GM13977 (cell line): ENCODE results near the gene FAM13A.

Source experiments
- DNase-seq: peaks from one replicate; pipeline ENCODE4 v3.0.0; 2012; ENCODE audit warnings: low spot score
- in situ Hi-C: fragments of 300-500 bp; cut with MboI; formaldehyde crosslinking; loops from one replicate; pipeline ENCODE4 v1.12.0; 2022; ENCODE audit warnings: low sequenced_read_pairs, low pct_unique_long_range_greater_than_20kb, mixed read lengths, inconsistent platforms; ENCODE audit not compliant: unreplicated experiment
- TF ChIP-seq, protein P1 (sequence below): IDR thresholded peaks from 2 replicates; pipeline ENCODE4 v1.5.1; 2012; ENCODE audit warnings: mild to moderate bottlenecking, control low read depth; ENCODE audit not compliant: insufficient read depth; ENCODE audit errors: extremely low read depth, missing control alignments

The FAM13A gene

DNA sequence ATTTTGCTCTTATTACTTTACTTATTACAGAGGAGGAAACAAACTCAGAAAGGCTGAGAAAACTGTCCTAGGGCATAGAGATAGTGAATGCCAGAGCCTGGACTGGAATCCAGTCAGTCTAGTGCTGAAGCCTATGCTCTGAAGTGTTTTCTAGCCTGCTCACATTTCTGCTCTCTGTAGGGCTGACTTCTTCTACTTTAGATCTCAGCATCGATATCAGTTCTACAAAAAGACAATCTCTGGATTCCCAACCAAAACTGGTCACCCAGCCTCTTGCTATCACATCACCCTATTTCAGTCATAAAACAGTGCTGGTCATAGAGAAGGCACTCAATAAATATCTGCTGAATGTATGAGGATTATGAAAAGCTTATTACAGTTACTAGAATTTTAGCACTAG lies 87.2 kb downstream of the FAM13A start:
- in situ Hi-C loops, result no loop called here
- DNase-seq, result no peak
- TF ChIP-seq, protein P1, sequence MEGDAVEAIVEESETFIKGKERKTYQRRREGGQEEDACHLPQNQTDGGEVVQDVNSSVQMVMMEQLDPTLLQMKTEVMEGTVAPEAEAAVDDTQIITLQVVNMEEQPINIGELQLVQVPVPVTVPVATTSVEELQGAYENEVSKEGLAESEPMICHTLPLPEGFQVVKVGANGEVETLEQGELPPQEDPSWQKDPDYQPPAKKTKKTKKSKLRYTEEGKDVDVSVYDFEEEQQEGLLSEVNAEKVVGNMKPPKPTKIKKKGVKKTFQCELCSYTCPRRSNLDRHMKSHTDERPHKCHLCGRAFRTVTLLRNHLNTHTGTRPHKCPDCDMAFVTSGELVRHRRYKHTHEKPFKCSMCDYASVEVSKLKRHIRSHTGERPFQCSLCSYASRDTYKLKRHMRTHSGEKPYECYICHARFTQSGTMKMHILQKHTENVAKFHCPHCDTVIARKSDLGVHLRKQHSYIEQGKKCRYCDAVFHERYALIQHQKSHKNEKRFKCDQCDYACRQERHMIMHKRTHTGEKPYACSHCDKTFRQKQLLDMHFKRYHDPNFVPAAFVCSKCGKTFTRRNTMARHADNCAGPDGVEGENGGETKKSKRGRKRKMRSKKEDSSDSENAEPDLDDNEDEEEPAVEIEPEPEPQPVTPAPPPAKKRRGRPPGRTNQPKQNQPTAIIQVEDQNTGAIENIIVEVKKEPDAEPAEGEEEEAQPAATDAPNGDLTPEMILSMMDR, result no peak

DNA sequence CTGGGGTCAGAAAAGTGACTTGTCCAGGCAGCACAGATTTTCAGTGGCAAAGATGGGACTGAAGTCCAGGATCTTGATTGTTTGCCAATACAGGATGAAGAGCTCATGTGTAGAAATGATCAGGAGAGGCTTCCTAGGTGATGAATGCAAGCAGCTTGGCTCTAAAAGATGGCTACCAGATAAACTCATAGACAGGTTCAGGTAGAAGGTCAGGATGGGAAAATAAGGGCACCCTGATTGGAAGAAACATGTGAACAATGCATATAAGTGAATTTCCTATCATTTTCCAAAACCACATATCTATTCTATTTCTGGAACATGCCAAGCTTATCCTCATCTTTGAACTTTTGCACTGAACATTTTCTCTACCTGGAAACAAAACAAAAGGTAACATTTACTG lies 87.7 kb downstream of the FAM13A start:
- TF ChIP-seq, protein P1, result no peak
- DNase-seq, result no peak
- in situ Hi-C loops, result no loop called here

DNA sequence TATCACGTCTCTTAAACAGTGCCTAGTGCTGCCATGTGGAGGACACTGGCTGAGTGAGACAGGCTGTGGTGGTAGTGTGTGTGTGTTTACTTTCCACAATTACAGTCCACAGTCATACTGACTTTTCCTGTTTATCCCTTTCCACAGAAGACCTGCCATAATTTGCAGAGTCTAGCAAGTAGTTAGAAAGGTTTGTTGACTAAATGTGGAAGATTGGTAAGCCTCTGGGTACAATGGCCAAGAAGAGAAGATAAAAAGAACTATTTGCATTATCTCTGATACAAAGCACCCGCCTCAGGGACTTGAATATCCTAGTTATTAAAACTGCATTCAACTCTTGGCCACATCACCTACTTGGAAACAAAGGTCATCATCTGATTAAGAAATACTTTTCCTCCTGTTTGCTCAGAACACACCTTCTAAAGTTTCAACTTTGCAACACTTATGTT lies 89.1 kb downstream of the FAM13A start:
- in situ Hi-C loops, result no loop called here
- no peak for DNase-seq
- TF ChIP-seq, protein P1, result no peak

DNA sequence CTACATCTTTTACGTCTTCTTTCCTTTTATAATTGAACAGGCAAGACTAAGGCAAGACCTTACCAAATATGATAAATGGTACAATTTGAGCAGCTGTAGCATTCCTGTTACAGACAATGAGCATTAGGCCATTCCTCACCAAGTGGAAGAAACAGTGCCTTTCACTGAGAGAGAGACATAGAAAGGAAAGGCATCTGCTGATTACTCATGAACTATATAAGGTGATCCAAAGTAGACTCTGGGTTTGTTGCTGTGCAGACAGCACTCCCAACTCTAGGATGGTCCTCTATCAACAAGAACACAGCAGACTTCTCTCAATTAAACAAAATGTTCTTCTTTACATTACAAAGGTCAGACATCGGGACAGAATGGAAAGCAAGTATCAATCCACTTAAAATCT lies 91.9 kb downstream of the FAM13A start:
- no peak for DNase-seq
- in situ Hi-C loops, result no loop called here
- TF ChIP-seq, protein P1, result no peak

DNA sequence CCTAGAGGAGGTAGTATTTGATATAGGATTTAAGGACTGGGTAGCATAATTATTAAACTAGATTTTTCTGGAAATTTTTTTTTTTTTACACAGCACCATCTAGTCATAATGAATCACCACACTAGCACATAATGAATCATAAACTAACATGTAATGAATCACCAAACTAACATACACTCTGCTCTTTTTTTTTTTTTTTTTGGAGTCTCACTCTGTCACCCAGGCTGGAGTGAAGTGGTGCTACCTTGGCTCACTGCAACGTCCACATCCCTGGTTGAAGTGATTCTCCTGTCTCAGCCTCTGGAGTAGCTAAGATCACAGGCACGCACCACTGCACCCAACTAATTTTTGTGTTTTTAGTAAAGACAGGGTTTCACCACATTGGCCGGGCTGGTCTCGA lies 92.5 kb downstream of the FAM13A start:
- in situ Hi-C loops, result no loop called here
- TF ChIP-seq, protein P1, result no peak
- no peak for DNase-seq

DNA sequence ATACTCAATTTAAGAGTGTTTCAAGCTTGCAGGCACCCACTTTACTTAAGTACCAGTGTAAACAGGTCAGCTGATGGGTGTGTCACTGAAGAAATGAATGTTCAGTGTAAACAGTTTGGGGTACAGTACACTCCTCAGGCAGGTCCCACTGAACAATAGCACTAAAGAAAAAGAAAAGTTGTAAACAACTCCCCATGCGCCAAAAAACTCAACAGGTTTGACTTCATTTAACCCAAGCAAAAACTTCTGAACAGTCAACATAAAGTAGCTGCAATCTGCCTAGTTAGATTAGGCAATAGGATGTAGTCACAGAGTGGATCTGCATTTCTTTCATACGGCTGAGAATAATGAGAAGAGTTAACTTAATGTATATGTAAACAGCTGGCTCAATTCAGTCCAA lies 93.2 kb downstream of the FAM13A start:
- DNase-seq, result no peak
- in situ Hi-C loops, result no loop called here

More for the DNA sequence above, 93.2 kb downstream of the FAM13A start:
- TF ChIP-seq, protein P1, result no peak
